KOPT-K1 (cell line): Measurements from ENCODE around the gene SEC14L3.

Source experiments
- H3K27ac ChIP-seq: fragments of 200-600 bp; sonication (generic); 2 replicates; pipeline ENCODE4 v1.5.1; 2016; ENCODE audit warnings: antibody characterized with exemption, mild to moderate bottlenecking, low read depth, low read length; ENCODE audit not compliant: poor library complexity, severe bottlenecking
- H3K36me3 ChIP-seq: fragments of 200-600 bp; sonication (generic); 2 replicates; pipeline ENCODE4 v1.5.1; 2017; ENCODE audit warnings: antibody characterized with exemption, mild to moderate bottlenecking, low read length, moderate library complexity; ENCODE audit not compliant: insufficient read depth
- H3K9me3 ChIP-seq: fragments of 200-600 bp; sonication (generic); 2 replicates; pipeline ENCODE4 v1.5.1; 2017; ENCODE audit warnings: antibody characterized with exemption, low read length, mild to moderate bottlenecking; ENCODE audit not compliant: insufficient read depth, poor library complexity, severe bottlenecking

SEC14L3 gene

DNA sequence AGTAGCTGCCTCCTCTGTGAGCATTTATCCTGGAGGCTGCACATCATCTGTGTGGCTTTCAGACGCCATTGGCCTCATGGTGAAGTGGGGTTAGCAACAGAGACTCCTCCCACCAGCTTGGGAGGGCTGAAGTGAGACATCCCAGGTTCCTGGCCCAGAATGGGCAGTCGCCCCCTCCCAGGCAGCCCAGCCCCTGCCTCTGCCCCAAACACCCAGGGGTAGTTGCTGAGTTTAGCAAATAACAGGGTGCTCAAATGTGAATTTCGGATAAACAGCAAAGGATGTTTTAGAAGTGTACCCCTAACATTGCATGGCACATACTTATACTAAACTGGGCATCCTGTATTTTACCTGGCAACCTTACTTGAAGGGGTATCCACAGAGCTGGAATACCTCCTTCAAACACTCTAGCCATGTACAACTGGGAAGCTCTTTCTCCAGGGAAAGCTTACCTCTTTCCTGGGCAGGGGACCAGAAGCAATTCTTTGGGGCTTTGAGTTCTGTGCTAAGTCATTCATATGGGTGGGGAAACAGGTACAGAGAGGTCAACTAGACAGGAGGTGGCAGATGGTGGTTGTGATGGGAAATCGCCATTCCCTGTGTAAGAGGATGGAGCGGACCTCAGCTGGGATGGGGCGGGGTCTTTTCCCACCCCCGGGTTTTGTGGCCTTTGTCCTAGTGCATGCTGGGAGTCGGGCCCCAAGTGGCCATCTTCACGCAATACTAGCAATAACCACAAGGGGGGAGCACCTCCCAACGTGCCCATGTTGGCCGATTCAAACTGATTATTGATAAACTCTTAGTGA is 27.0 kb downstream of the SEC14L3 start:
- Histone ChIP-seq H3K27ac (no peak overlapping the region), H3K36me3 (no peaks in the 10 kb centered on the region), H3K9me3 (no peaks in the 10 kb centered on the region)

DNA sequence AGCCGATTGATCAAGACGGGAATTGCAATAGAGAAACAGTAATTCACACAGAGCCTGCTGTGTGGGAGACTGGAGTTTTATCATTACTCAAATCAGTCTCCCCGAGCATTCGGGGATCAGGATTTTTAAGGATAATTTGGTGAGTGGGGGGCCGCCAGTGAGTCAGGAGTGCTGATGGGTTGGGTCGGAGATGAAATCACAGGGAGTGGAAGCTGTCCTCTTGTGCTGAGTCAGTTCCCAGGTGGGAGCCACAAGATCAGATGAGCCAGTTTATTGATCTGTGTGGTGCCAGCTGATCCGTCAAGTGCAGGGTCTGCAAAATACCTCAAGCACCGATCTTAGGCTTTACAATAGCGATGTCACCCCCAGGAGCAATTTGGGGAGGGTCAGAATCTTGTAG is 30.7 kb downstream of the SEC14L3 start:
- no peak overlapping the region for H3K27ac ChIP-seq

DNA sequence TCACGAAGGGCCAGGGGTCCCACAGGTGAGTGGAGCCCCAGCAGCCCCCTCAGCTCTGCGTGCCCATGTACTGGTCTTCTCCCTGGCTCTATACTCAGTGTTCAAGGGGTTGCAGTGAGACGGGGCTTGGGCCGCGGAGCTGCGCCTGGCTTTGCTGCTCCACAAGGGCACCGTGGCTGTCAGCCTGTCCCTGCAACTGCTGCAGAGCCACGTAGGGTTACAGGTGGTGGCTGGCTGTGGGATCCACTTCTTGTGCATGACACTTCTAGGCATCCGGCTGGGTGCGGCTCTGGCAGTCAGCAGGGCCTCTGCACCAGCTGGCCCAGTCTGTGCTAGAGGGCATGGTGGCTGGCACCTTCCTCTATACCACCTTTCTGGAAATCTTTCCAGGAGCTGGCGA is 32.0 kb downstream of the SEC14L3 start:
- no peaks in the 10 kb centered on the region for H3K36me3 ChIP-seq
- no peaks in the 10 kb centered on the region for H3K9me3 ChIP-seq
- no peak overlapping the region for H3K27ac ChIP-seq

More for the DNA sequence above, 30.7 kb downstream of the SEC14L3 start:
- Histone ChIP-seq H3K36me3 (no peaks in the 10 kb centered on the region), H3K9me3 (no peaks in the 10 kb centered on the region)

DNA sequence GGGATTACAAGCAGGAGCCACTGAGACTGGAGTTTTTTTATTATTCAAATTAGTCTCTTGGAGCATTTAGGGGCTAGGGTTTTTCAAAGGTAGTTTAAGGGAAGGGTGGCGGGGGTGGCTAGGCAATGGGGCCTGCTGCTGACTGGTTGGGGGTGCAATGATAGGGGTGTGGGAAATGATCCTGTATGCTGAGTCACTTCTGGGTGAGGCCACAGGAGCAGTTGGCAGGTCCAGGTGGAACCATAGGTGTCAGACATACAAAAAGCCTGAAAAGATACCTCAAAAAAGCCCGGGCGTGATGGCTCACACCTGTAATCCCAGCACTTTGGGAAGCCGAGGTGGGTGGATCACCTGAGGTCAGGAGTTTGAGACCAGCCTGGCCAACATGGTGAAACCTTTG is 32.6 kb downstream of the SEC14L3 start:
- no peaks in the 10 kb centered on the region for H3K36me3 ChIP-seq
- H3K27ac ChIP-seq, result no peak overlapping the region
- H3K9me3 ChIP-seq, result no peaks in the 10 kb centered on the region

DNA sequence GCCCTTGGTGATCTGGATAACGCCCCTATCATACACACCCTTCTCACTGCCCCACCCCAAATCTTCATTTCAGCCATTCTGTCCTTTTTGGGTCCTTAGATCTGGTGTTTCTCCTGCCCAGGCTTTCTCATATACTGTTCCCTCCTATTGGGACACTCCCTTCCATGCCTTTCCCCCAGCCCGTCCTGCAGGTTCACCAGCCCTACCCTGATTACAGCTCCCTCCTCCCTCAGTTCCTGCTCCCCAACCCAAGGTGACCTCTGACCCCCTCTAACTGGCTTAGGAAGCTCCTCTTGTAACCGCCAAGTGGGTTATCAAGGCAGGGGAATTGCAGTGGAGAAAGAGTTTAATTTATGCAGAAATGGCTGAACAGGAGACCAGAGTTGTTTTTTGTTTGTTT is 33.3 kb downstream of the SEC14L3 start:
- H3K9me3 ChIP-seq, result no peaks in the 10 kb centered on the region
- no peak overlapping the region for H3K27ac ChIP-seq
- no peaks in the 10 kb centered on the region for H3K36me3 ChIP-seq

DNA sequence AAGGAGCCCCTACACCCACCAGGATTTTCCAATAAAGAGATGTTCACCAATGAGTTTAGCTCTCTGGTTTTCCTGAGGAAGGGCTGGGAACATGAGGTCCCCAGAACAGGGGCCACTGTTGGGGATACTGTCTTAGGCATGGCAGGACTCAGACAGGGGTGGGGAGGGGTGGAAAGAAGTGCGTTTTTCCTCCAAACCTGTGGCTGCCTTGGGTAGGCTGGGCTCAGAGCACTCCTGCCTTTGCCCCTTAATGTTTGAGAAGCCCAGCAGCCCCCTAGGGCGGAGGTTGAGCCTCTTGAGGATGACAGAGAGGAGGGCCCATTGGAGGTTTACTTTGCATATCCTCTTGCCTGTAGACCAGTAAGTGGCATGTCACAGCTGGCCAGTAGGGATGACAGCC is 35.6 kb downstream of the SEC14L3 start:
- no peaks in the 10 kb centered on the region for H3K9me3 ChIP-seq
- H3K27ac ChIP-seq, result peak overlapping the region; percentile 31
- H3K36me3 ChIP-seq, result no peaks in the 10 kb centered on the region

DNA sequence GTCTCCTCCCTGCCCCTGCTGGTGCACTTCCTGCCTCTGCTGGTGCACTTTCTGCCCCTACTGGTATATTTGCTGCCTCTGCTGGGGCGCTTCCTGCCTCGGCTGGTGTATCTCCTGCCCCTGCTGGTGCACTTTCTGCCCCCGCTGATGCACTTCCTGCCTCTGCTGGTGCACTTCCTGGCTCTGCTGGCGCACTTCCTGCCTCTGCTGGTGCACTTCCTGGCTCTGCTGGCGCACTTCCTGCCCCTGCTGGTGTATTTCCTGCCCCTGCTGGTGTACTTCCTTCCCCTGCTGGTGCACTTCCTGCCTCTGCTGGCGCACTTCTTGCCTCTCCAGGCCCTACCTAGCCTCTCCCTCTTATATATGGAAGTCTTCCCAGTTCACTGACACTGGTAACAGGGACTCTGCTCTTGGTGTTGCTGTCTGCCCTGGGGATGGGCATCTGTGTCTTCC is 36.1 kb downstream of the SEC14L3 start:
- Histone ChIP-seq H3K36me3 (no peaks in the 10 kb centered on the region), H3K27ac (peak overlapping the region; percentile 56), H3K9me3 (no peaks in the 10 kb centered on the region)

DNA sequence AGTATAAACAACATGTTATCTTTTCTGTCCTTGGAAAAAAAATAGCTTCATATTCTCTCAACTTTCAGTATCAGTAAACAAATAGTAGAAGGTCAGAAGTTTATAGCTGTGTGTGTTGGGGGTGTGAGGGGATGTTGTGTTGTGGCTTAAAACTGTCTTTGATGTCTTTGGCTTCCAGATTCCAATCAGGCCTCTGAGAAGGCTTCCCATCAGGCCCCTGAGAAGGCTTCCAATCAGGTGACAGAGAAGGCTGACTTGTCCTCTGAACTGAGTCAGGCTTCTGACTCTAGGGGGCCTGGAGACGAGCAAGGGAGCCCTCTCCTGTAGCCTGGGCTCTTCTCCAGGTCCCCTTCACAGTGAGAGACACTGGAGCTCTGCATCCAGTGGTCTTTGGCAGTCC is 37.0 kb downstream of the SEC14L3 start:
- no peaks in the 10 kb centered on the region for H3K9me3 ChIP-seq
- H3K27ac ChIP-seq, result peak overlapping the region; percentile 56
- no peaks in the 10 kb centered on the region; the same call in 1 of the 2 replicates for H3K36me3 ChIP-seq

DNA sequence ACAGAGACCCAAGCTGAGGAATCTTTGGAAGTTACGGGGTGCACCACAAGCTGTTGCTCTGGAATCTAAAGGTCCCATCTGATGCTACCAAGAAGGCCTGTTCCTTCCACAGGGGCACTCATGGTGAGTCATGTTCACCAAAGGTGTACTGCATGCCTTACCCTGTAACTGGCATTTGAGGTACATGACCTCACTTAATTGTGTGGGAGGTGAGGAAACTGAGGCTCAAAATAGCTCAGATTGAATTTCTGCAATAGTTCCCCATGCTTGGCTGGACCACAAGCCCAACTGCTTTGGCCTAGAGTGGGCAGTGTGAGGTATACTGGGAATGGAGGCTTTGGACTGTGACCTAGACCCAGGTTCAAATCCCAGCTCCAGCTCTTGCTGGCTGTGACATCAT is 38.0 kb downstream of the SEC14L3 start:
- Histone ChIP-seq H3K36me3 (peaks cover 10% of the 10 kb centered on the region; the same call in 1 of the 2 replicates), H3K27ac (no peak overlapping the region), H3K9me3 (no peaks in the 10 kb centered on the region)

DNA sequence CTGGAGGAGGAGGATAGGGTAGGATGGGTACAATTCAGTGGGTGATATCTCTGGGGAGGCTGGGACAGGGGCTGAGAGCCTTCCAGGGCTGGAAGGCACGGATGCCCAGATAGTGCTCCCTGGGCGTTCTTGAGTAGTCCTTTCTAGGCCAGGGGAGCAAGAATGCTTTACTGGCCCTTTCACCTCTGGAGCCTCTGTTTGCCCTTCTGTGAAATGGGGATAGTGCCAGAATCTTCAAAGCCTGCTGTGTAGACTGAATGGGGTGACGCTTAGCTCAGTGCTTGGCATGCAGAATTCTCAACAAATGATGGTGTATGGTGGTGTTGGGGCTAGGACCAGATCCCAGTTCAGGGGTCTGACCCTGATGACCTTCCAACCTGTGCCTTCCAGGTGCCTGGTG is 38.6 kb downstream of the SEC14L3 start:
- Histone ChIP-seq H3K36me3 (peaks cover 15% of the 10 kb centered on the region), H3K9me3 (no peaks in the 10 kb centered on the region), H3K27ac (no peak overlapping the region)

DNA sequence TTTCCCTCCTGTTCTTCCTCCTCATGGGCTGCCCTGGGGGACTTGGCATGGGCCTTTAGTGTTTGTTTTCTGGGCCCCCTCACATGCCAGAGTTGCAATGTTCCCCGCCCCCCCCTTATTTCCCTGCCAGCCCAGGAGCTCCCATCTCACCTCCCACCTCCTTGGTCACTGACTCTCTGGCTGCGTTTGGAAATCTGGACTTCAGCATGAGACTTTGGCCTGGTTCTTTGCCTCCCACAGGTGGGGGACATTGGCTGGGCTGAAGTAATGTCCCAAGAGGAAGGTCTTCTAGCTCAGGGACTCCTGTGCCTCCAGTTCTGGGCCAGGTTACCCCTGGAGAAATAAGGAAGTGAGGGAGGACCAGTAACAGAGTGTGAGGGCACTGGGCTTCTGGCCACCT is 39.3 kb downstream of the SEC14L3 start:
- H3K36me3 ChIP-seq, result peaks cover 22% of the 10 kb centered on the region
- no peak overlapping the region for H3K27ac ChIP-seq
- H3K9me3 ChIP-seq, result no peaks in the 10 kb centered on the region

DNA sequence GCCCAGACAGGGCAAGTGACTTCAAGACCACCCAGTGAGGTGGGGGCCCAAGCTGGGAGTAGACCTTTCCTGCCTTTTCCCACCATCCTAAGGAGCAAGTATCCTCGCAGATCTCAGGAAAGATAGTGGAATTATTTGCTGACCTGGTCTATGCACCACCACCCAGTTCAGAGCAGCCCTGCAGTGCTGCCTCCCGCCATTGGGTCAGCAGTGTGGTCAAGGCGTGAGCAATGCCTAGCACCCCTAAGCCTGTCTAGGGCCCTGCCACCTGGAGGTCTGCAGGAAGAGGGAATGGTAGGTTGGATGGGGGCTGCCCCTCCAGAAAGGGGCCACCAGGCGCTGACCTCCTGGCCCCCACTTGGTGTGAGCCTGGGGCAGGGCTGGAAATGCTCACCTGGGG is 39.7 kb downstream of the SEC14L3 start:
- H3K9me3 ChIP-seq, result no peaks in the 10 kb centered on the region

DNA sequence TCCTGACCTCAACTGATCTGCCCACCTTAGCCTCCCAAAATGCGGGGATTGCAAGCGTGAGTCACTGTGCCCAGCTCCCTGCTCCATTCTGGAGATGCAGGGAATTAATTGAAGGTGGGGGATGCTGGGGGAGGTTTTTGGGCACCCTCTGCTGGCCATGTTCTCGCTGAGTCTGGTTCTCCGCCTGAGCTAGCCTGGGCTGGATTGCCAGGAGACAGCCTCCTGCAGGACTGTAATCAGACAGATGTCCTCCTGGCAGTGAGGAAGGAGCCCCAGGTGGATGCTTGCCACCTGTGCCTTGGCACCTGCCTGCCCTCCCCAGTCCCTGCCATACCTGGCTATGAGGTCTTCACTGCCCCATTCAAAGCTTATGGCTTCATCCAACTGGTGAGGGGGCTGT is 40.9 kb downstream of the SEC14L3 start:
- Histone ChIP-seq H3K36me3 (peaks cover 31% of the 10 kb centered on the region), H3K27ac (no peak overlapping the region)

More for the DNA sequence above, 39.7 kb downstream of the SEC14L3 start:
- H3K27ac ChIP-seq, result no peak overlapping the region
- H3K36me3 ChIP-seq, result peaks cover 26% of the 10 kb centered on the region

DNA sequence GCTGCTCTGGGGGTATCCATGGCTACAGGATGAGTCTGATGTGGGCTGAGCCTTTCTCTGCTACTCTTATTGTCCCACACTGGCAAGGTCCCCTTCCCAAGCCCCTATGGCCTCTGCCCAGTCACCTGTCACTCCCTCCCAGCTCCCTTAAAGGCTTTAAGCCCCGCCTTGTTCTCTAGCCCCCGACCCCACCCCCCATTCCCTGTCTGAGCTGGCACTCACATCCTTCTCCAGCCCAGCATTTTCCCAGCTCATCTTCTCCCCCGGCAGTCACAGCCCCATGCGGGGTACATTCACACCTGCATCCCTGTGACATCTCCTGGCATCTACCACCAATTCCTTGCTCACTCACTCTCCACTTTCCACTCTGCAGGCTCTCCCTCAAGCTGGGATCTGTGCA is 41.9 kb downstream of the SEC14L3 start:
- Histone ChIP-seq H3K36me3 (peaks cover 31% of the 10 kb centered on the region), H3K9me3 (no peaks in the 10 kb centered on the region), H3K27ac (no peak overlapping the region)

More for the DNA sequence above, 40.9 kb downstream of the SEC14L3 start:
- H3K9me3 ChIP-seq, result no peaks in the 10 kb centered on the region

DNA sequence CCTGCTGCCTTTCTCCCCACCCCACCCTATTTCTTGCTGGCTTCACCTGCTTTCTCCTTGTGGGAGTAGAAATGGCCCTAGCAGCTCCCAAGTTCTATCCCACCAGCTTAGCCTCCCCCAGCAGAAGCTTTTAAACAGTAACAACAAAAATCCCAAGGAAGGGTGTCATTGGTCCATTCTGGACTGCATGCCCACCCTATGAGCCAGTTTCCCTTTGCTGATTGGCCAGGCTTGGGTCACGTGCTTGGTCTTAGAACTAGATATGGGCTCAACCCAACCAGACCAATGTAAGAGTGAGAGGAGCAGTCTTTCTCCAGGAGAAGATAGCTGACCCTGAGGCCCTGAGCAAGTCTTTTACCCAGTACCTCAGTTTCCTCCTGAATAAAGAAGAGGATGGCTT is 43.9 kb downstream of the SEC14L3 start:
- Histone ChIP-seq H3K36me3 (peaks cover 31% of the 10 kb centered on the region), H3K27ac (no peak overlapping the region), H3K9me3 (no peaks in the 10 kb centered on the region)
